HG03135 (cell line): ENCODE results near the gene MCL1.
A peak's percentile ranks its signal among the peaks of the same experiment; 100 is the strongest.
"Not testable (repeated sequence)": the region's sequence is repeated elsewhere in the genome, so short reads cannot be mapped to it uniquely, and the experiment has no call there.

Experiments
- ATAC-seq: cut with Tn5 transposase; IDR thresholded peaks from one replicate; pipeline ENCODE4 v1.9.1; 2021; ENCODE audit warnings: mild to moderate bottlenecking, moderate library complexity; ENCODE audit not compliant: unreplicated experiment

Gene MCL1

DNA sequence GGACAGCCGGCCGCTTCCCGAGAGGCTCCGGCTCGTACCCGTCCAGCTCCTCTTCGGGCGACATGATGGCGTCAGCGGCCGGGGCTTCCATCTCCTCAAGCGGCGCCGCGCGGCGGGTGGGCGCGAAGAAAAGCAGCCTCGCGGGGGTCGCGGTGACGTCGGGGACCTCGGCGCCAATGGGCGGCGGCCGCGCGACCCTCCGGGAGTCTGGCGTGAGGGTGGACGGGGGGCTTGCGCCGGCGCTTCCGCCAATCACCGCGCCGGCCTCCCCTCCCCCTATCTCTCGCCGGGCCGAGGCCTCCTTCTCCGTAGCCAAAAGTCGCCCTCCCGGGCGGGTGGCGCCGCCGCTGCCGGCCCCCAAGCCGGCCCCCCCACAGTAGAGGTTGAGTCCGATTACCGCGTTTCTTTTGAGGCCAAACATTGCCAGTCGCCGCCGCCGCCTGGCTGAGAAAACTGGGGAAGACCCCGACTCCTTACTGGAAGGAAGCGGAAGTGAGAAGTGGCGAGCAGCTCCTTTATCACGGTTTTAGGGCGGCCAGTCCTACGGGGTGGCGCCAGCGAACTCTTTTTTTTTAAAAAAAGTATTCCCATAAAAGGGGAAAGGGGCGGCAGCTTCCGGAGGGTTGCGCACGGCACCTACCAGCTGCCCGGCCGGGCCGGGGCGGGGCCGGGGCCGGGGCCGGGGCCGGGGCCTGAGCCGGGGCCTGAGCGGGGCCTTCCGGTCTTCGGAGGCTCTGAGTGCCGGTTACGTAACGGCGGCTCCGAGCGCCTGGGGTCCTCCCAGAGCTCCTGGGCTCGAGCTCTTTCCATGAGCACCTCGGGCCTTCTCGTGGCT lies at the start of gene MCL1:
Gene MCL1 (minus strand): TSS at position 501 of the 835 bp plus-strand sequence. CDS start 80 bp downstream, at position 421.
- ATAC-seq: peak; percentile 89

DNA sequence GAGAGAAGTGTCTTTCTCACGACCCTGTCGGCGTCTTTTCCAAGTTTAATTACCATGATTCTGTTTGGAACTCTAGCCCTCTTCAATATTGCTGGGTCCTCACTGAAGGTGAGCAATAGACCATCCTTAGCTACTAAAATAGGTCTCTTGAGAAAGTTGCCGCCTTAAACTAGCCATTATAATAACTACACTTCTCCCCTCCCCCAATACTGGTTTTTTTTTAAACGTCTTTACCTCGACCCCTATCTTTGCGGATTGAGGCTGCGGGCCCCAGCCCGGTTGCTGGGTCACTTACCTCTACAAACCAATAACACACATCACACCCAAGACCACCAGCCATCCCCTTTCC lies 49.3 kb upstream of the MCL1 start:
- peak; percentile 1 for ATAC-seq

DNA sequence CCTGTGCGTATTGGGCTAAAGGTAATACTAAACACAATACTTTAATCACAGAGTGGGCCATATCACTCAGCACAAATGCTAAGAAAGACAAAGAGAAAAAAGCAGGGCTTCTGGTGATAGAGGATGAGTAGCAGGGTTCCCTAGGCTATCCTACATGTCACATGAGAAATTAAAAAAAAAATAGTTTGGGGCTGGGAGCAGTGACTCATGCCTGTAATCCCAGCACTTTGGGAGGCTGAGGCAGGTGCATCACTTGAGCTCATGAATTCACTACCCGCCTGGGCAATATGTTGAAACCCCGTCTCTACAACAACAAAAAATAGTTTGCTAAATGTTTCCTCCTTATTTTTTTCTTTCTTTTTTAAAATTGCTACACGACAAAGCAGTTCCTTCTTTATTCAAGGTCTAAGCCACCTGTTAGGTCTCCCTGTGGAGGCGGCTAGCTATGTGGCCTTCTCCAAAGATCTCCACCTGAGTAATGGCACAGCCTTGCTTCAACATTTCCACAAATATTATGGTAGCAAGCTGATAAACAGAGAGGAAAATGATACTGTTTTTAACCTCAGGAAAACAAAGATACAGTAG lies 48.5 kb upstream of the MCL1 start:
- no peak for ATAC-seq

DNA sequence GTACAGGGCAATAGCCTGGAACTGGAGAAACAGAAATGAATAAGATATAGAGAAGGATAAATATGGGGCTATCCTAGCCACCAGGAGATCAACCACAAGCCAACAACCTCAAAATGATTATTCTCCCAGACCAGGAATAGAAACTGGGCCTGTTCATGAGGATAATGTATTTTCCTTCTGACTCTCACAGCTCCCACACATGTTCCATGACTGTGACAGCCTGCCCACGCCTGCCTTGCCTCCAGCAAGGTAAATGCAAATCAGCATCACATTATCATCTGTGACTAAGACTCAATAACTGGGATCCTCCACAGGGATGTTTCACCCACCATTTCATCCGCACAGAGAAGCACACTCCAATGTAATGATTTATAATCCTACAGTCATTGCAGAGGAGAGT lies 46.7 kb upstream of the MCL1 start:
- no peak for ATAC-seq

DNA sequence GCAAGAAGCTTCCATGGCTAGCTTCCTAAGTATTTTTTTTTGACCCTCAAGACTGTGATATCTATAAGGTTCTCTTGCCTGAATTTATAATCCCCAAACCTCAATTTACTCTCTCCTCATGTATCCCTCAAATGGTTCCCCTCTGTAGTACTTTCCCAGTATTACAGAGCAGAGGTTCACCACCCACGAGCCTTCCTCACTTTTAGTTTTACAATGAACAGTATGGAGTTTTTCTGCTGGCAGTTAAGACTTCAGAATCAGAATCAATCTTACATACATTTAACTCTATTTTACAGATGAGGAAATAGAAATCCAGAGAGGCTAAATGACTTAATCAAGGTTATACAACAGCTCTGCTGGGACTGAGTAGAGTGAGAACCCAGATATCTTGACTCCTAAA lies 45.1 kb upstream of the MCL1 start:
- ATAC-seq: not testable (repeated sequence)

DNA sequence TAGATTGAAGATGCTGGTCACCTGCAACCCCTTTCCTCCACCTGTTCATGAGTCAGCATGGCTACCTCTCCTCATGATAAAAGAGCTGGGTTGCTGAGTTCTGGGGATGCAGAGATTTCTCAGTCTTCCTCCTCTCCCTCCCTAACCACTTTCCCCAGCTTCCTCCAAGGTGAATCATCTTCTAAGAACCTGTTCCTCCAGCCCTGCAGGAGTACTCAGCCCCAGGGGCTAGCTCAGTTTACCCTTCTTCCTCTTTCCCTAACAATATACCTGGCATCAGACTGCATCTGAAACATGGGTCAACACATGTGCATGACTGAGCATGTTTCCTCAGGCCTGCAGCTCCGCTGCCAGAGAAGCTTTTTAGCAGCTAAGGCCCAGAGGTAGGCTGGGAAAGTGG lies 44.7 kb upstream of the MCL1 start:
- ATAC-seq: not testable (repeated sequence)

DNA sequence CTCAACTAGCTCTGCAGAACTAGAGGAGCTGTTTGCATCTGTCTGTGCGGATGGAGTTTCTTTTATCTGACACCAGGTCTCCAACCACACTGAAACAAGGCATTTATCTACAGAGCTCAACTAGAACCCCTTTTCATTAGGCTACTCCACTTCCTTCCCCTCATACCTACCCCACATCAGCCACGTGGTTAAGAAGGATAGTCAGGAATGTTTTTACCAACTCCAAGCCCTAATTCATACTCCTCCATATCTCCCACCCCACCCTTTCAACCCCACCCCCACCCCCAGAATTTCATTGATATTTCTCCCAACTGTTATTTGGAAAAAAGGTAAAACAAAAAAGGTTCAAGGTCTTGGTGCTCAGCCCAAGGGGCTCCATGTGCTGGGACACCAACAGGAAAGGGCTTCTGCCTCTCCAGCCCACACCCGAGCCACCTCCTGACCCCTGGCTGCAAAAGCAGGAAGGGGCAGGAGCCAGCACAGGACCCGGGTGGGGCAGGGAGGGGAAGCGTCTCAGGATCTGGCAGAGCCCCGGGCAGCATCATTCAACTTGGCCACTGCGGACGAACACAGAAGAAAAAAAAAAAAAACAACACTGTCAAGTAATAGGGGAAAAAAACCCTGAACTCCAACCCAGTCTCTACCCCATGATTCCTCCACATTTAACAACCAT lies 43.0 kb upstream of the MCL1 start:
- no peak for ATAC-seq

DNA sequence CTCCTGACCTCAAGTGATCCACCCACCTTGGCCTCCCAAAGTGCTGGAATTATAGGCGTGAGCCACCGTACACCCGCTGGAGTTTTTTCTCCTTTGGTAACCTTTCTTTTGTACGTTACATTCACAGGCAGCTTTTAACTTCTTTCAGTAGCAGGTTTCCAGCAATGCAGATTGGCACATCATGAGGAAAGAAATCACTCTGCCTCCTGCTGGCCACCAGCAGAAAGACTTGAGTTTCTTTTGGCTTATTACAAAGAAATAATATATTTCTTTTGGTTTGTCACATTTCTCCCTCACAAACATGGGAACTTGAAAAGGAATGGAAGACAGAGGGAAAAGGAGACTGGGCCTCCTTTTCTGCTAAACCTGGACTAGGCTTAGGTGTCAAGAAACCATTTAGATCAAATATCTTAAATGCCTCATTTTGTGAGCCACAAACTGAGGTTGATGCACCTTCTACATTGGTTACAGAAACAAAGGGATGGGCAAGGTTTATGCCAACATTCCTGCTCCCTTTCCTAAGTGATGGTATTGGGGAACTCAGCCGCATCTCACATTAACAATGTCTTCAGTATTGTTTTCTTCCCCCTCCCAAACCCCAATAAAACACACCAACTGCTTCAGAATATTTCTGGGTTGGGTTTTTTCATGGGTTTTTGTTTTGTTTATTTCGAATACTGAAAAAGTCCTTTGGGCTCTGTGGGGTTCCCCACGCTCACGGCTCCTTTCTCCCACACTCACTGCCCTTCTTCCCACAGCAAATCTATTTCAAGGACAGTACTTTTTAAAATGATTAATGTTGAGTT lies 42.3 kb upstream of the MCL1 start:
- ATAC-seq: no peak

DNA sequence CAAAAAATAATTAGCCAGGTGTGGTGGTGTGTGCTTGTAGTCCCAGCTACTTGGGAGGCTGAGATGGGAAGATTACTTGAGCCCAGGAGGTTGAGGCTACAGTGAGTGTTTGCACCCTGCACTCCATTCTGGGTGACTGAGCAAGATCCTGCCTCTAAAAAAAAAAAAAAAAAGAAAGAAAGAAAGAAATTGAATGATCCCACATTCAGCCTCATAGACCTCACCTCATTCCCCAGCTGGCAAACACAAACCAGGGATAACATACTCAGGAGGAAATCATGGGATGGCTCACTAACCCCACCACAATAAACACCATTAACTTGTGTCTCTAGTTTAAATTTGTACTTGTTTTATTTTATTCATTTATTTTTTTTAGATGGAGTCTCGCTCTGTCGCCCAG lies 41.5 kb upstream of the MCL1 start:
- ATAC-seq: no peak

DNA sequence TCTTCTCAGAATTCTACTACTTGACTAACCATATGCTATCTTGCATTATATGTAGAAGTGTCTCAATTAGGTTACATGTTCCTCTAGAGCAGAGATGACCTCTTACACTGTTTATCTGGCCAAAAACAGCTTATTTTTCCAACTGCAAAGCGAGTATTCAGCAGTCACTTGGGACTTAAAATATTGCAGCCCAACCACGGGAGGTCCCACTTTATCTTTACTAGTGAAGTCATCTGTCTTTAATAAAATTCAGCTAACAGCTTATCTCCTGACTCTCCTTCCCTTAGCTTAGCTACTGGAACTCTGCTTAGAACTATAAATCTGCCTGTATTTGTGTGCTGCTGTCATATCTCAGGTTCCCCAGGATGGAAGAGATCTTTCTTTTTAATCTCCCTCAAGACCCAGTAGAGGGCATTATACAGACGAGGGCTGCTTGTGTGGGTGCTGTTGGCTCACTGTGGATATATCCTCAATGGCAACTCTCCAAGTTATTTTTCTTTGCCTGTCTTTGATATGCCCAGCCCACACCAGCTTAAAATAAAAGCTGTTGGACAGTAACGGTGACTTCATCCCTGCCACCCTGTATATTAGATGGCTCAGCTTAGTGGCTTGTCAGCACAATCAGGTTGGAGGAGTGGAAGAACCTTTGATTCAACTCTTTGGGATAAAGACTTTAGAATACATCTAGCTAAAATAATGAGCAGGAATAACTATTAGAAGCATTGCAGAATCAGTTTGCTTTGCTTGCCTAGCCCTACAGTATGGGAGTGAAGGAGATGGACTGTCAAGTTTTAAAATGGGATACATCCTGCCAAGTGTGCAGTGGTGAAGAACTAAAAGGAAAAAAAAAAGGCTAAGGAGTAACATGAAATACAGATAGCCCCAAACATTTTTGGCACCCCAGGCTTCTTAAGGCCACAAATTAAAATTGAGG lies 40.4 kb upstream of the MCL1 start:
- no peak for ATAC-seq

DNA sequence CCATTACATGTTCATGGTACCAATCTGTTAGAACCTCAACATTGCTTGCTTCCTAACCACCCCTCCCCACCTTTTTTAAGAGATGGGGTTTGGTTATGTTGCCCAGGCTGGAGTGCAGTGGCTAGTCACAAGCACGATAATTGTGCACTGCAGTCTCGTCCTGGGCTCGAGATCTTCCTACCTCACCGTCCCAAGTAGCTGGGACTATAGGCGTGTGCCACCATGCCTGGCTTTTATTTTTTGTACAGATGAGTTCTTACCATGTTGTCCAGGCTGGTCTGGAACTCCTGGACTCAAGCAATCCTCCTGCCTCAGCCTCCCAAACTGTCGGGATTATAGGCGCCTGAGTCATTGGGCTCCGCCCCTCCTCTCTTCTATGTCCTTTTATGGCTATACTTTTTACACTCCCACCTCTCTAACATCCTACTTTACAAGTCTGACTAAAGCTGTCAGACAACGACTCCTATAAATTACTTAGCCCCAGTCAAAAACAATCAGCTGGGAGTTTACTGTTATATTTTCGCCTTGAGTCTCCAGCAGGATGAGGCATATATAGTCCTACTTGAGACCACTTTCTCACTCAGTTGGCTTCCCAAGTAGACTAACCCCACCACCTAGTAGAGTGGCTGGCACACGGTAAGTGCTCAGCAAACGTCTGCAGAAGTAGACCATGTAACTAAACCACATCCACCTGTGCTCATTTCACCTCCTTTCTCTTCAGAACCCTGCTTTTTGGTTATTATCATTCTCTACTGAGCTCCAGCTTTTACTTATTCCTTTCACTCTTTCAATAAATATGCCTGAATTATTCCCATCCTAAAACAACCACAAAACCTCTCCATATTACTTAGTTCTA lies 36.2 kb upstream of the MCL1 start:
- ATAC-seq: no peak

DNA sequence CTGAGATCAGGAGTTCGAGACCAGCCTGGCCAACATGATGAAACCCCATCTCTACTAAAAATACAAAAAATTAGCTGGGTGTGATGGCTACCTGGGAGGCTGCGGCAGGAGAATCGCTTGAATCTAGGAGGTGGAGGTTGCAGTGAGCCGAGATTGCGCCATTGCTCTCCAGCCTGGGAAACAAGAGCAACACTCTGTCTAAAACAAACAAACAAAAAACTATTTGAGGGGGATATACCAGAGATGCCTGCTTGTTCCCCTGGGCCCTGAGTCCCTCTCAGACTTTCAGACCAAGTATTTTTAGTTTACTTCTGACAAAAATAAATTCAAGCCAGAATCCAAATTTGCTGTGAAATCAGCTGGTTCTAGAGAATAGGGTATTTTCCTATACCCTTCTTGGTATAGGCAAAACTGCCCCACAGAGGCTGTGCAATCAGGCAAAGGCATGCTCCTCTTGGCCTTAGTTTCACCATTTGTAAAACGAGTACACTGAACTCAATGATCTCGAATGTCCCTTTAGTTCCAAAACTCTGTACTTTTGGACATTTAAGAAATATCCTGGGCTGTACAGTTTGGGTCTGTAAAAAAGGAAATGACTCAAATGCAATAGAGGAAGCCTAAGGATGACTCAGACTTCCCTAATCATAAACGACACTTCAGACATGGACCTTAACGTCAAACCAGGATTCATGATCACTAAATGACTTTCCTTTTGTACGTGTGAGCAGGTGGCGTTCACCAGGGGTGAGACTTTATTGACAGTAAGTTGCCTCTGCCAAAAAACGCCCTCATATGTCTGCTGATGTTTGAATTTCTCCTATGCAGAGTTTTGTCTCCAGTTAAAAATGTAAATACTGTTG lies 33.9 kb upstream of the MCL1 start:
- no peak for ATAC-seq

DNA sequence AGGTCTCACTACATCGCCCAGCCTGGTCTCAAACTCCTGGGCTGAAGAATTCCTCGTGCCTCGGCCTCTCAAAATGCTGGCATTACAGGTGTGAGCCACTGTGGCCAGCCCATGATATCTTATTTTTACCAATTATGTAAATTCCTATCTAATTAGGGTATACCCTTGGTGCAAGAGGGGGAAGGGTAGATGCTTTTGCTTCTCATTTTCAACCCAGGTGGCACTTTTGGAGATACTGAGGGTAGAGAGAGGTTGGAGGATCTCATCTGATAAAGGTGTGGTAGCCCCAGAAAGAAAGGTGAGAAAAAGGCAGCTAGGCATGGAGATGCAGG lies 32.6 kb upstream of the MCL1 start:
- ATAC-seq: peak; percentile 3

DNA sequence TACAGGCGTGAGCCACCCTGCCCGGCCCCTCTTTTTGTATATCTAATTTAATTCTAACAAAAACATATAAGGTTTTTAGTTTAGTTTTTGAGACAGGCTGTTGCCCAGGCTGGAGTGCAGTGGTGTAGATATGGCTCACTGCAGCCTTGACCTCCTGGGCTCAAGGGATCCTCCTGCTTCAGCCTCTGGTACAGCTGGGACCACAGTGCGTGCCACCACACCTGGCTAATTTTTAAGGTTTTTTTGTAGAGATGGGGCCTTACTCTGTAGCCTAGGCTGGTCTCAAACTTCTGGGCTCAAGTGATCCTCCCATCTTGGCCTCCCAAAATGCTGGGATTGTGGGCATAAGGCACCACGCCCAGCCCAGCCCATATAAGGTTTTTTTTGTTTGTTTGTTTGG lies 31.2 kb upstream of the MCL1 start:
- ATAC-seq: no peak

DNA sequence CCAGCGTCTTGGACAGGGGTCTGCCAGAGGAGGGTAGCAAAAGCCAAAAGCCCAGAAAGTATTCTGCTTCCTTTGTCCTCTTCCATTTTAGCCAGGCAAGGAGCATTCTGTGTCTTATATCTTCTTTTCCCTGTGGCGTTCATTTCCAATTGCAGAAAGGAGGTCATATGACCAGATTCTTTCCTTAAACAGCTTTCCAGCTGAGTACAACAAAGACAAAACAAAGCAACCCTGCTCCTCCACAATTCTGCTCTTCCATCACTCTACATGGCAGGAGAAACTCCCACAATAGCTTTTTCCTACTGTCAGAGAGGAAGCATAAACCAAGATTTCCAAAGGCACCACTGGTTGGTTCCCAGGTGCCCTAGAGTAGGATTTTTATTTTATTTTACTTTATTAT lies 30.3 kb upstream of the MCL1 start:
- no peak for ATAC-seq

DNA sequence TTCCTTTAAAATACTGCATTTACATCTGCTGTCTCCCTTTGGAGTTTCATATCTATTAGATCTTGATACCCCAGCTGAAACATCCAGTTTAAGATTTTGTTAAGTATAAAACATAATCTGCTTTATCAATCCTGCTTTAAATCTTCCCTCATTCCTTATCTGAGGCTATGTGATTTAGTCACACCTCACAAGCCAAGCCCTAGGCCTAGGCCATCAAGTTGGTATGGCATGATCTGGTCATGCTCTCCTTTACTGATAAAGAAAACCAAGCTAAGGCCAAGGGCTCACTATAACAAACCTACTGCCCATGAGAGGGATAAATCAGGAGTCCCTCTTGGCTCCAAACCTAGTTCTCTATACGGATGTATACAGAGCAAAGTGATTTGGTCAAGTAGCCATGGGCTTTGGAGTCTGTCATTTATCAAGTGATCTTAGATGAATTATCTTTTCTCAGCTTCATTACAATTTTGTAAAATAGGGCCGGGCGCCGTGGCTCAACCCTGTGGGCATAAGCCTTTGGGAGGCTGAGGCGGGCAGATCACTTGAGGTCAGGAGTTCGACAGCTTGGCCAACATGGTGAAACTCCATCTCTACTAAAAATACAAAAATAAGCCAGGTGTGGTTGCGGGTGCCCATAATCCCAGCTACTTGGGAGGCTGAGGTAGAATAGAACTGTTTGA lies 27.2 kb upstream of the MCL1 start:
- no peak for ATAC-seq

DNA sequence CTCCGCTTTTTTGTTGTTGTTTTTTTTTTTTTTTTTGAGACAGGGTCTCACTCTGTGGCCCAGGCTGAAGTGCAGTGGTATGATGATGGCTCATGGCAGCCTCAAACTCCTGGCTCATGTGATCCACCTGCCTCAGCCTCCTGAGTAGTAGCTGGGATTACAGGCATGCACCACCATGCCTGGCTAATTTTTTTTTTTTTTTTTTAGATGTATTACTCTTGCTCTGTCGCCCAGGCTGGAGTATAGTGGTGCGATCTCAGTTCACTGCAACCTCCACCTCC lies 26.0 kb upstream of the MCL1 start:
- not testable (repeated sequence) for ATAC-seq

DNA sequence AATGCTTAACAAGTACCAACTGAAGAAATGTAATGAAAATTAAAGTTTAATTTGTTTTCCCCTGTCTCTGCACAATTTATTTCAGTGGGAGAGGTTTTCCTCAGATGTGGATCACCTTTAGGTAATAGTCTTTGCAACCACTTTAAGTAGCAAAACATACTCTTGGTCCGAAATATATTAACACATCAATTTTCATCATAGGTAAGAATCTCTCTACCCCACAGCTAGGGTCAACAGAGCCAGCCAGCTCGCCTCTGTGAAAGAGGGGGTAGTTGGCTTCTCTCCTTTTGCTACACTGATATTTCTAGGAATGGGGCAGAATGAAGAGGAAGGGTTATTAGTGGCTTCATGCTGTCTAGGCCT lies 24.8 kb upstream of the MCL1 start:
- ATAC-seq: no peak
